Activated CD8-positive, alpha-beta memory T cell treated with anti-CD3 and anti-CD28 coated beads for 36 hours (primary cell): ENCODE results near the gene WTAP. TPM values are rescaled to one million over a fixed set of nuclear protein-coding genes. Genes with fewer than 3 reads are reported as not detected.
"Not testable (repeated sequence)": the region's sequence is repeated elsewhere in the genome, so short reads cannot be mapped to it uniquely, and the experiment has no call there.

ENCODE experiments used
- CTCF ChIA-PET: fragments of 350-600 bp; sonication (Branson Sonifier 250); formaldehyde crosslinking; loops from one replicate; lab custom pipeline; 2021; ENCODE audit warnings: antibody characterized with exemption; lab: Charles Lee
- POLR2A ChIA-PET: fragments of 350-600 bp; sonication (Branson Sonifier 250); formaldehyde crosslinking; loops from one replicate; lab custom pipeline; 2021; ENCODE audit warnings: antibody characterized with exemption; lab: Charles Lee
- total RNA-seq, 2 experiments: library from RNA; stranded (reverse); gene quantifications; one replicate each; pipeline ENCODE4 v1.2.3, GENCODE V29; 2021

Gene WTAP
- total RNA-seq, 2 experiments from 2014 or later = 87.6 to 88.2 TPM

DNA sequence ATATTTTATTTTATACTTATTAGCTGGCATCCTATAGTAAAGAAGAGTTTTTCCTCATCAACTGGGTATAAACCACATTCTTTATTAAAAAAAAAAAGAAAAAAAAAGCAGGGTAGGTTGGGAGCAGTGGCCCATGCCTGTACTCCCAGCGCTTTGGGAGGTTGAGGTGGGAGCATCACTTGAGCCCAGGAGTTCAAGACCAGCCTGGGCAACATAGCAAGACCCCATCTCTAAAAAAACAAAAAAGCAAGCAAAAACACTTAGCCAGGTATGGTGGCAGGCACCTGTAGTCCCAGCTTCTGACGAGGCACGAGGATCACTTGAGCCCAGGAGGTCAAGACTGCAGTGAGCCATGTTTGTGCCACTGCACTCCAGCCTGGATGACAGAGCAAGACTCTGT, 5.3 kb upstream of the WTAP start:
- POLR2A ChIA-PET = not testable (repeated sequence)
- CTCF ChIA-PET = interaction anchor here (0.8 kb wide), 1 partner anchor 9 kb away, joined by 3 read pairs; no protein-coding TSS in a partner anchor

- ChIA-PET POLR2A (no interaction called here), CTCF (interaction anchor here (0.8 kb wide), 1 partner anchor 10 kb away, joined by 3 read pairs; no protein-coding TSS in a partner anchor)
These were observed 4.7 kb upstream of the WTAP start for GRCh38 chr6:159722655-159723054.

DNA sequence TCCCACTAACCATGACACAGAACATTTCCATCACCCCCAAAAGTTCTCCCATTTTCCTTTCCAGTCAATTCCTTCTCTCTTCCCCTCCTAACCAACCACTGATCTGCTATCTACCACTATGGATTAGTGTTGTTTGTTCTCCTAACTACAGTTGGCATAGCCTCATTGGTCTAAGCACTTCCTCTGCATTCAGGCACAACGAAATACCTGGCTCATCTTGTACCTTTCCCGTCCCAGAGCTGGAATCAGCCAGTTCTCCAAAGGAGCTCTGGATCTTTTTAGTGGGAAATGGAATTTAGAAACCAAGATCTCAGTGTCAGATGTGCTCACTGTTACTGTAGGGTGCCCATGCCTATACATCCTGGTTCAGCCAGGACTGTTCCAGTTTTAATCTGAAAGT, 4.0 kb upstream of the WTAP start:
- ChIA-PET CTCF (no interaction called here), POLR2A (no interaction called here)

DNA sequence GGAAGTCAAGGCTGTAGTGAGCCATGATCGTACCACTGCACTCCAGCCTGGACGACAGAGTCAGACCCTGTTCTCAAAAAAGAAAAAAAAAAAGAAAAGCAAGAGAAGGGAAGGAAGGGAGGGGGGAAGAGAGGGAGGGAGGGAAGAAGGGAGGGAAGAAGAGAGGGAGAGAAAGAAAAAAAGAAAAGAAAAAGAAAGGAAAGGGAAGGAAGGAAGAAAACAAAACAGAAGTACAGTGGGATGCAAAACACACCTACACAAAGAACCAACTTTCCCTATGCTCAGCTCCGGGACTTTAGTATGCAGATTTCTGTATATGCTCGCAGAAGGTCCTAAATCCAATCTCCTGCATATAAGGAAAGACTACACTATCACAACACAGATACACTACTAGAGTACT, 2.5 kb upstream of the WTAP start:
- ChIA-PET POLR2A (interaction anchor here (0.6 kb wide), 1 partner anchor 309 kb away, joined by 7 read pairs; no protein-coding TSS in a partner anchor), CTCF (no interaction called here)

DNA sequence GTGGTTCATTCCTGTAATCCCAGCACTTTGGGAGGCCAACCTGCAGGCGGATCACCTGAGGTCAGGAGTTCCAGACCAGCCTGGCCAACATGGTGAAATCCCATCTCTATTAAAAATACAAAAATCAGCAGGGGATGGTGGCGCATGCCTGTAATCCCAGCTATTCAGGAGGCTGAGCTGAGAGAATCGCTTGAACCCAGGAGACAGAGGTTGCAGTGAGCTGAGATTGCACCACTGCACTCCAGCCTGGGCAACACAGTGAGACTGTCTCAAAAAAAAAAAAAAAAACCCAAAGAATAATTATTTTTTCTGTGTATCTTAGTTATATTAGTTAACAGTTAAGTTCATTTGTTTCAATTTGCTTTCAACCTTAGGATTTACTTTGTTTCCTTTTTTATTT, 2.1 kb upstream of the WTAP start:
- POLR2A ChIA-PET, CTCF ChIA-PET: not testable (repeated sequence)

GRCh38 chr6:159726255-159726917, 920 bp upstream of the WTAP start:
- POLR2A ChIA-PET = interaction anchor here (0.6 to 2.2 kb wide), 10 partner anchors 13 to 252 kb away, joined by 3 to 20 read pairs (median 6); partner anchors contain the start of genes ACAT2, IGF2R, MRPL18 and SOD2
- CTCF ChIA-PET = interaction anchor here (1.0 to 2.3 kb wide), 4 partner anchors 16 to 202 kb away, joined by 3 to 10 read pairs (median 5); partner anchors contain the start of gene MRPL18

DNA sequence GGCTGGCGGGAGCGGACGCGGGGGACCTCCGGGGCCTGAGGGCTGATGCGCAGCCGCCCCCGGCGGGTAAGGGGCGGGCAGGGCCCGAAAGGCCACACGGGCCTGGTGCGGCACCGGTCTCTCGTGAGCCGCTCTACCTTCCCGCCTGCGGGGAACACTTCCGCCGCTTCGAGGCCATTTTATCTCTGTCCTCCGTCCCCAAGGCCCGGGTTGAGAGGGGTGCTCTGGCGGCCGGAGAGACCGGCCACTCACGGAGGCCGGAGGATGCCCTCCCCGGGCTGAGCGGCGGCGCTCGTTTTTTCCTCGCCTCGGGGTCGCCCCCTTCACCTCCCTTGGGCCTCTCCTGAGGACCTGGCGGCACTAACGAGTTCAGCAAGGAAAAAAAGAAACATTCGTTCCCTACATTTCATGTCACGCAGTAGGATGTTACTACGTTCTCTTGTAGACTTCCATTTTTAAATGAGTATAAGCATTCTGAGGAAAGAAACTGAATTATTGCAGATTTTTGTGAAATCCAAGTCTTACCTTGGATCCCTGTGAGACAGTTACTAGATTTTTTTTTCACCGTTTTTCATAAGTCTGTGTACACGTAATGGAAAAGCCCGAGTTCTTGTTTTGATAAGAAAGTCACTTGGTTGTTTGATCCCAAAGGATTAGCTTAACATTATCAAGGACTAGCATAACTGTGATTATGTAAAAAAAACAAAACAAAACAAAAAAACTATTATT, 575 bp downstream of the WTAP start:
- ChIA-PET POLR2A (interaction anchor here (0.6 to 2.4 kb wide), 9 partner anchors 10 to 63 kb away, joined by 3 to 20 read pairs (median 3); partner anchors contain the start of genes ACAT2, MRPL18 and TCP1), CTCF (interaction anchor here (2.3 kb wide), 1 partner anchor 37 kb away, joined by 10 read pairs; no protein-coding TSS in a partner anchor)

- ChIA-PET POLR2A (interaction anchor here (0.6 to 2.4 kb wide), 5 partner anchors 33 to 60 kb away, joined by 3 to 15 read pairs (median 3); partner anchors contain the start of genes ACAT2 and TCP1), CTCF (no interaction called here)
These were observed 1.2 kb downstream of the WTAP start for GRCh38 chr6:159728531-159728964.

GRCh38 chr6:159729598-159730331, 2.5 kb downstream of the WTAP start:
- ChIA-PET POLR2A (interaction anchor here (1.2 to 2.4 kb wide), 2 partner anchors 32 to 59 kb away, joined by 4 to 15 read pairs; partner anchors contain the start of genes ACAT2 and TCP1), CTCF (interaction anchor here (0.8 to 1.2 kb wide), 2 partner anchors 8 to 38 kb away, joined by 3 read pairs; no protein-coding TSS in a partner anchor)

DNA sequence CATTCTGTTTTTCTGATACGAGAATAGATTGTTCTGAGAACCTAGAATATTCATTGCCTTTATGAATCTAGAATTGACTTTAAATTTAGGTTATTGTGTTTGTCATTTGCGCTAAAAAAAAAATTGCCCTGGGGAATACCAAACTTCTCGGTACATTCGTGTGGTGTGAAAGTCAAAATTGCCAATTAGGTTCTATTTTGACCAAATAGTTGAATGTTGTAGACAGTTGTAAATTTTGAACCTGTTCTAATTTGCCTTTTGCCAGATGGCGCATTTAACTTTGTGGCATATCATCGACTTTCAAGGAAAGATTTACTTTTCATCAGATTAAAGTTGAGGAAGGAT, 3.0 kb downstream of the WTAP start:
- ChIA-PET POLR2A (interaction anchor here (2.4 kb wide), 1 partner anchor 58 kb away, joined by 15 read pairs; the partner anchor contains the start of gene TCP1), CTCF (interaction anchor here (0.8 to 1.2 kb wide), 2 partner anchors 7 to 39 kb away, joined by 3 read pairs; no protein-coding TSS in a partner anchor)

GRCh38 chr6:159732550-159732949, 5.2 kb downstream of the WTAP start:
- CTCF ChIA-PET = interaction anchor here (0.8 to 1.6 kb wide), 2 partner anchors 12 to 41 kb away, joined by 3 to 4 read pairs; no protein-coding TSS in a partner anchor
- POLR2A ChIA-PET = interaction anchor here (0.5 kb wide), 1 partner anchor 56 kb away, joined by 3 read pairs; no protein-coding TSS in a partner anchor

DNA sequence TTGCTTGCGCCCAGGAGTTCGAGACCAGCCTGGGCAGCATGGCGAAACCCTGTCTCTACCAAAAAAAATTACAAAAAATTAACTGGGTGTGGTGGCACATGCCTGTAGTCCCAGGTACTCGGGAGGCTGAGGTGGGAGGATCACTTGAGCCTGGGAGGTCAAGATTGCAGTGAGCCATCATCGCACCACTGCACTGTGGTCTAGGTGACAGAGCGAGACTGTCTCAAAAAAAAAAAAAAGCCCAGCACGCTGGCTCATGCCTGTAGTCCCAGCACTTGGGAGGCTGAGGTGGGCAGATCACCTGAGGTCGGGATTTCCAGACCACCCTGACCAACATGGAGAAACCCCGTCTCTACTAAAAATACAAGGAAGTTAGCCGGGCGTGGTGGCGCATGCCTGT, 6.1 kb downstream of the WTAP start:
- ChIA-PET POLR2A (interaction anchor here (0.7 to 2.0 kb wide), 2 partner anchors 42 to 56 kb away, joined by 4 to 6 read pairs; partner anchors contain the start of gene TCP1), CTCF (interaction anchor here (1.6 kb wide), 1 partner anchor 13 kb away, joined by 3 read pairs; no protein-coding TSS in a partner anchor)

DNA sequence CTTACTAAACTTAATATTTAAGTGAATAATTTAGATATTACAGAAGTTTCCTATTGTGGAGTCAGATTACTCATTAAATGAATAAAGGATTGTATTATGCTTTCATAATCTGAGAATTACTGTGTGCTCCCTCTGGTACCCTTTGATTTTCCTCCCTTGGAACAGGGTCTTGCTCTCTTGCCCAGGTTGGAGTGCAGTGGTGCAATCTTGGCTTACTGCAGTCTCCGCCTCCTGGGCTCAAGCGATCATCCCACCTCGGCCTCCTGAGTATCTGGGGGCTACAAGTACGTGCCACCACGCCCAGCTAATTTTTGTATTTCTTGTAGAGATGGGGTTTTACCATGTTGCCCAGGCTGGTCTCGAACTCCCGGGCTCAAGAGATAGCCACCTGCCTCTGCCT, 9.6 kb downstream of the WTAP start:
- CTCF ChIA-PET = no interaction called here
- POLR2A ChIA-PET = no interaction called here

DNA sequence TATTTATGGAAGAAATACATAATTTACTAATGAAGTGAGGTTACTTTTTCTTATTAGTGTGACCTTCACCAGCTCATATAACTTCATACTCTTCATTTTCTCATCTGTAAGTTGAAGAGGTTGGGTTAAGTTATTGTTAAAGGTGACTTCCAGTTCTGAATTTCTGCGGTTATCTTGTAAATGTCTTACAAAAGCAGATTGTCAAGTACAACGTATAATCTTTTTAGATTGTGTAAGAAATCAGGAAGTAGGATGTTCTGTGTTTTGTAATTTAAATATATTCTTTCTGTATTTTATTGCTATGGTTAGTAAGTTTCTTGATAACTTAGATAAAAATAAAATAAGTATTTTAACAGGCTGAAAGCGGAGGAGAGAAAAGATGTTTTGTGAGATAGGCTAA, 12.0 kb downstream of the WTAP start:
- ChIA-PET CTCF (no interaction called here), POLR2A (interaction anchor here (0.6 kb wide), 1 partner anchor 13 kb away, joined by 4 read pairs; no protein-coding TSS in a partner anchor)

DNA sequence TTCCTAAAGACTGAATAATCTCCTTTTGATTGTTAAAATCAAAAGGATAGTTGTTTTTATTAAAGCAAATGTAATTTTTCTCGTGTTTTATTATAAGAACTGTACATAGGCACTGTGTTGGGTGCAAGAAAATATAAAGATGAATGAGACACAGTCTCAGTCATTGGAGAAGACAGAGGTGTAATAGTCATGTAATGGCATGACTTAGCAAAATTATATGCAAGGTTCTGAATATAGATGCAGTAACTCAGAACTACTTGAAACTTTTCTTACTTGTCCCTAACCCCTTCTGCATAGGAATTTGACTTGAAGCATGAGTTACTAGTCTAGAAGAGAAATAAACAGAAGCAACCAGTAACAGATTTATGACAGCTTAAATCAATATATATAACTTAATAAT, 14.9 kb downstream of the WTAP start:
- ChIA-PET POLR2A (no interaction called here), CTCF (no interaction called here)

DNA sequence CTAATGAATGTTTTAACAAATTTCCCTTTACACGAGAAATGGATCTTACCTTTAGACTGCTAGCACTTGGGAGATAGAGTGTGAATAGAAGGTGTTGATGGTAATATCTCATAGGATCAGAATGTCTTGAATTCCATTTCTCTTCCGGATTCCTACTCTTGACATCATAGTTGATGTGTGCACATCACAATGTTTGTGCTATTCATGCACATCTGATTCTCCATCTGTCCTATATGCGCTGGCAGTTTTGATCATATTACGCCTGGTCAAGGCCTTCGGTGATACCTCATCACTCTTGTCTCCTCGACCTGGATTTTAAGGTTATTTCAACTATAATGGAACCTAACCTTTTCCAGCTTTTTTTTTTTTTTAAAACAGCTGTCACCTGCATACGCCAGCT, 17.8 kb downstream of the WTAP start:
- POLR2A ChIA-PET = no interaction called here

DNA sequence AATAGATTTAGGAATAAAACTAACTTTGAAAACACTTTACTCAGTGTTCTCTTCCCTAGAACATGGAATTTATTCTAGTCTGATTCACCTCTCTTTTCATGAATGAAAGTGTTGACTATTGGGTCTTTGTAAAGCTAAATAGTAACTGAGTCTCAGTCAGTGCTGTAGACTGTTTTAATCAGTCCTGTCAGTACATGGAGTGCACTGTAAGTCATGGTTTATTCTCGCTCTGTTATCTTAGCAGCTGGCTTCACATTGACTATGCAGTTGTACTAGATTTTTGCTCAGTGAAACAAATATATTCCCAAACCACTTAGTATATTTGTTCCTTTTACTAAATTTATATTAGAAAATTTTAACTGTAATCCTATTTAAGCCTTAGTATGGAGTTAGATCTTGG, 19.5 kb downstream of the WTAP start:
- CTCF ChIA-PET = no interaction called here

More for the DNA sequence above, 17.8 kb downstream of the WTAP start:
- CTCF ChIA-PET = no interaction called here

GRCh38 chr6:159748127-159748526, 20.8 kb downstream of the WTAP start:
- CTCF ChIA-PET, POLR2A ChIA-PET: not testable (repeated sequence)

More for the DNA sequence above, 19.5 kb downstream of the WTAP start:
- POLR2A ChIA-PET = no interaction called here

DNA sequence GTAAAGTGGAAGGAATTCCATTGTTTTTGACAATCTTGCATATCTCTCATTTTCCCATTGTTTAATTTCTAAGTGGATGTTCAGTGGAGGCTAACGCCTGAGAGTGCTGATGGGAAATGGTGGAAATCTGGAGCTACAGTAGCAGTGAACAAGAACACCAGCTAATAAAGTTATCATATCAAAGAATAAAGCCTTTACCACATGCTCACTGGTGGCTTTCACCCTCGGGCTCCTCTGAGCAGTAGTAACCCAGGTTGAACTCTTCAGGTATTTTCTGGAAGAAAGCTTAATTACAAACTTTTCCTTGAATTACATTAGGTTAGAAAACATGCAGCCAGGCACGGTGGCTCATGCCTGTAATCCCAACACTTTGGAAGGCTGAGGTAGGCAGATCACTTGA, 24.1 kb downstream of the WTAP start:
- ChIA-PET POLR2A (no interaction called here), CTCF (interaction anchor here (1.3 kb wide), 1 partner anchor 10 kb away, joined by 4 read pairs; the partner anchor contains the start of gene ACAT2)
